HG03060 (cell line): ENCODE measurements around the gene GPC5.
"Not testable (repeated sequence)": the region's sequence is repeated elsewhere in the genome, so short reads cannot be mapped to it uniquely, and the experiment has no call there.

Experiments
- ATAC-seq: cut with Tn5 transposase; IDR thresholded peaks from one replicate; pipeline ENCODE4 v1.9.1; 2021; ENCODE audit warnings: low read depth, moderate number of reproducible peaks; ENCODE audit not compliant: unreplicated experiment

GPC5 gene

GRCh38 chr13:92197669-92198068, 799.2 kb downstream of the GPC5 start:
- ATAC-seq, result no peak

- ATAC-seq, result no peak
These were observed 820.2 kb downstream of the GPC5 start for GRCh38 chr13:92218615-92219014.

GRCh38 chr13:92221916-92222315, 823.5 kb downstream of the GPC5 start:
- no peak for ATAC-seq

GRCh38 chr13:92224052-92224821, 825.8 kb downstream of the GPC5 start:
- no peak for ATAC-seq

- ATAC-seq, result no peak
These were observed 826.4 kb downstream of the GPC5 start for GRCh38 chr13:92224825-92225224.

- no peak for ATAC-seq
These were observed 827.4 kb downstream of the GPC5 start for GRCh38 chr13:92225861-92226260.

DNA sequence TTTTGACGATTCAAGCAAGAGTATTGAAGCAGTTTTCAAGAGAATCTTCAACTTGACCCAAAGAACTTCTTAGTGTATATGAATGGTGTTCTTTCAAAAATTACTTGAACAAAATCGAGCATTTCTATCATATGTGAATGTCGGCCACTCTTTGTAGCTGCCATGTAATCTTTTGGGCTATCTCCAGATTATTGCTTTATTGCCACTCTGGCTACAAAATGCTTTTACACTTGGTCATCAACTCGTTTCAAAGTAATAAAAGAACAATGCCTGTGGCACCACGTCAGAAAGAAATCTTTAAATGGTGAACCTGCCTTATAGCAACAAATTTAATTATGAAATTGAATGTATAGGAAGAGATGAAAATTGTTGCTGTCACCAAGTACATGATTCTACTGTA, 834.5 kb downstream of the GPC5 start:
- no peak for ATAC-seq

- no peak for ATAC-seq
These were observed 853.3 kb downstream of the GPC5 start for GRCh38 chr13:92251671-92252210.

- no peak for ATAC-seq
These were observed 857.1 kb downstream of the GPC5 start for GRCh38 chr13:92255526-92255925.

- no peak for ATAC-seq
These were observed 857.8 kb downstream of the GPC5 start for GRCh38 chr13:92256211-92256610.

DNA sequence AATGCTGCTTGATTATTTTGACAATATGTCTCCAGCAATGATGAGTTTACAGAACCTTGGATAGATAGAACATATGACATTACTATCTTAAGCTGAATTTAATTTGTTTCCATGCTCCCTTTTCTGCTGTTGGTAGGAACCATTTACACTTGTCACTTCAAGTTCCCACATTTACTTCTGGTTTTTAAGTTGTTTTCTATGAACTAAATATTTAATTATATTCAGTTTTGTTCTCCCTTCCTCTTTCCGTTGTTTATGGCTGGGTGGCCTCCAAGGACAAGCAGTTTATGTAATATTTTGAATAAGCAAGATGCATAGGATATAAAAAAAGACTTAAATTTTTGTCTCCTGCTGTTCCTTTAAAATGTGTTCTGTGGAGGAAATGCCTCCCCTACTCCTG, 860.6 kb downstream of the GPC5 start:
- ATAC-seq, result no peak

DNA sequence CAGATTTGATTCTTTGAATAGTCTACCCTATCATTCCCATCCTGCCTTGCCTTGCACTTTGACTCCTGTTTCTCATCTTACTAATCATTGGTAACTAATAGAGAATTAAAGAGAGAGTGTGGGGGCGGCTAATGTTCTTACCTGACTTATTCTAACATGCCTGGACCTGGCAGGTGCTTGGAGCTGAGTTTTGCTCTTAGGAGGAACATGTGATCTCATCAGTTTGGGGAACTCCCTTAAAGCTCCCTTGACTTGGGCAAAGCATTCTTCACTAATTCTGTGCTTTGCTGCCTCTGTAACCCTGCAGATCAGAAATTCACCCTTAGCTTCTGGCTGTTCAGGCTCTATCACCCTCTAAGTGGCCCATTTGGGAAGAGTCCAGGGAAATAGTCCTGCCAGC, 861.1 kb downstream of the GPC5 start:
- ATAC-seq, result no peak

GRCh38 chr13:92260363-92260762, 861.9 kb downstream of the GPC5 start:
- ATAC-seq, result no peak

- no peak for ATAC-seq
These were observed 863.8 kb downstream of the GPC5 start for GRCh38 chr13:92262100-92262788.

DNA sequence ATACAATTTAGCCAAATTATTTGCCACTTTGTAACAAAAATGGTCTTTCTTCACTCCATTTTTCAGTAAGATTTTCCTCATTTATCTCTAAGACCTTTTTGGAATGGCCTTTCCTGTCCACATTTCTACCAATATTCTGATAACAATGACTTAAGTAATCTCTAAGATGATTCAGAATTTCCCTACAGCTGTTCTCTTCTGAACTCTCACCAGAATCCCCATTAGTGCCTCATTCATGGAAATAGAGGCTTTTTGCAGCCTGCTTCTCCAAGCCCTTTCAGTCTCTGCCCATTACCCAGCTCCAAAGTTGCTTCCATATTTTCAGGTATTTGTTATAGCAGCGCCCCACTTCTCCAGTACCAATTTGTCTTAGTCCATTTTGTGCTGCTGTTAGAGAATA, 867.0 kb downstream of the GPC5 start:
- no peak for ATAC-seq

DNA sequence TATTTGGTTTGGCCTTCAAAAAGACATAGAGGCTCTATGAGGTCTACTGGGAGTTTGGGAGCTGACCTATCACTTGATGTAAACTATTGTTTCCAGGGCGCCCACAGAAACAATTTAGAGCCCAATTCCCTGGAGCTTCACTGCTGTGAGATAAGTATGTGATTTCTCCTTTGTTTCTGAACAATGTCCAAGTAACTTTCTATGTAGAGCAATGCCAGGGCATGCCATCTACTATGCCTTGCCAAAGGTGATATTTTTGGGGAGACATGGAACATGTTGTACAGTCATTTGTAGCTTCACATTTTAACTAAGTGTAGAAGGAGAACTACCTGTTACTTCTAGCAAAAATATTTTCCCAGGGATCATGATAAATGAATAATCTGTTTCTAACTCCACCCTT, 872.6 kb downstream of the GPC5 start:
- no peak for ATAC-seq

- ATAC-seq, result no peak
These were observed 873.8 kb downstream of the GPC5 start for GRCh38 chr13:92272177-92272576.

DNA sequence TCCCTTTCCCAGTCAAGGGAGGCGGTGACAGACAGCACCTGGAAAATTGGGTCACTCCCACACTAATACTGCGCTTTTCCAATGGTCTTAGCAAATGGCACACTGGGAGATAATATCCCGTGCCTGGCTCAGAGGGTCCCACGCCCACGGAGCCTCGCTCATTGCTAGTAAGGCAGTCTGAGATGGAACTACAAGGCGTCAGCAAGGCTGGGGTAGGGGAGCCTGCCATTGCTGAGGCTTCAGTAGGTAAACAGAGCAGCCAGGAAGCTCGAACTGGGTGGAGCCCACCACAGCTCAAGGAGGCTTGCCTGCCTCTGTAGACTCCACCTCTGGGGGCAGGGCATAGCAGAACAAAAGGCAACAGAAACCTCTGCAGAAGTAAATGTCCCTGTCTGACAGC, 882.6 kb downstream of the GPC5 start:
- not testable (repeated sequence) for ATAC-seq

GRCh38 chr13:92290718-92291307, 892.4 kb downstream of the GPC5 start:
- ATAC-seq, result not testable (repeated sequence)

DNA sequence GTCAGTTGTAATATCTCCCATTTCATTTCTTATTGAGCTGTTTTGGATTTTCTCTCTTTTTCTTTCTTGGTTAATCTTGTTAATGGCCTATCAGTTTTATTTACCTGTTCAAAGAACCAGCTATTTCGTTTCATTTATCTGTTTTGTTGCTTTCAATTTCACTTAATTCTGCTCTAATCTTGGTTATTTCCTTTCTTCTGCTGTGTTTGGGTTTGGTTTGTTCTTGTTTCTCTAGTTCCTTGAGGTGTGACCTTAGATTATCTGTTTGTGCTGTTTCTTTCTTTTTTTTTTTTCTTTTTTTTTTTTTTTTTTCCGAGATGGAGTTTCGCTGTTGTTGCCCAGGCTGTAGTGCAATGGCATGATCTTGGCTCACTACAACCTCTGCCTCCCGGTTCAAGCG, 896.1 kb downstream of the GPC5 start:
- not testable (repeated sequence) for ATAC-seq

DNA sequence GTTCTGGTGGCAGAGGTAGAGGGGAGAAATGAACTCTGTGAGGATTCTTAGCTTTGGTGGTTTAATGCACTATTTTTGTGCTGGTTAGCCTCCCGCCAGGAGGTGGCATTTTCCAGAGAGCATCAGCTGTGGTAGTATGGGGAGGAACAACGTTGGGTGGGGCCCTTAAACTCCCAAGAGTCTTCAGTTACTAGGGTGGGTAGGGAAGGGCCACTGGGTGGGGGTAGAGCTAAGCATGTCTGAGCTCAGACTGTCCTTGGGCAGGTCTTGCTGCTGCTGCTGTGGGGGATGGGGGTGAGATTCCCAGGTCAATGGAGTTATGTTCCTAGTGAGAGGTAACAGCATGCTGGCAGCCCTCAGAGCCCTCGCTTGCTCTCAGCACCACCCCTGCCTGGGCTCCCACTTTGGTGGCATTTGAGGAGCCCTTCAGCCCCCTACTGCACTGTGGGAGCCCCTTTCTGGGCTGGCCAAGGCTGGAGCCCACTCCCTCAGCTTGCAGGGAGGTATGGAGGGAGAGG, 897.8 kb downstream of the GPC5 start:
- ATAC-seq, result not testable (repeated sequence)
